T follicular helper cell (primary cell): Measurements from ENCODE around the gene FYB2.

Source experiments
- DNase-seq: peaks from one replicate; pipeline ENCODE4 v3.0.0-alpha.2; 2020; ENCODE audit warnings: low read depth

FYB2 gene

DNA sequence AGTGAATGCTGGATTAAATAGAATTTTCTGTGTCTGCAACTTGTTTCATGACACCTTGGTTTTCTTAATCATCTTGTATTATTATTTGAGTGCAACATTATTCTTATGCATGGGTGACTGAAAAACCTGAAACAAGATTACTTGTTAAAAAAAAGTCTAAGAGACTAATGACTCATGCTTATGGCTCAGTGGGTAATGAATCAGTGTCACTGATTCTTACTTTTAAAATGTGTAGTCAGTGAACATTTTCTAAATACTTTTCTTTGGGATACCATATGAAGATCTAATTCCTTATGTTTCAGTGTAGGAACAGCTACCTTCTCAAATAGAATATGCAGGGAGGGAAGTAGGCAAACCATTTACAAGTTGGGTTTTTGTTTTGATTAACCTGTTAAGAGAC lies 108.6 kb downstream of the FYB2 start:
- no peak for DNase-seq

DNA sequence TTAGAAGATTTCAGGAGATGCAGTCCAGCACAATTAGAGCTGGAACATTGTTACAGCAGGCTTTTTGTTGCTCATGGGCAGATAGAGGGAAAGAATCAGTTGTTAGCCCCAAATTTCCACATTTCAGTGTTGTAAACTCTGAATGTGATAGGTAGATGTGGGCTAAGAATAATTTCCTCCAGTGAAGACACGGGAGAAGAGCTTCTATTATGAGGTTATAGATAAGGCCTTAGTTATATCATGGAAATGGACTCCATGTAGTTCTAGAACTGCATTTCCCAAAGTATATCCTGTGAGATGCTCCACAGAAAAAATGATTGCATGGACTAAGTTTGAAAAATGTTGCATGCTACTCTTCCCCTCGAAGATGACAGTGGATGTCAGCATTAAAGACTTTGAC lies 109.2 kb downstream of the FYB2 start:
- no peak for DNase-seq

DNA sequence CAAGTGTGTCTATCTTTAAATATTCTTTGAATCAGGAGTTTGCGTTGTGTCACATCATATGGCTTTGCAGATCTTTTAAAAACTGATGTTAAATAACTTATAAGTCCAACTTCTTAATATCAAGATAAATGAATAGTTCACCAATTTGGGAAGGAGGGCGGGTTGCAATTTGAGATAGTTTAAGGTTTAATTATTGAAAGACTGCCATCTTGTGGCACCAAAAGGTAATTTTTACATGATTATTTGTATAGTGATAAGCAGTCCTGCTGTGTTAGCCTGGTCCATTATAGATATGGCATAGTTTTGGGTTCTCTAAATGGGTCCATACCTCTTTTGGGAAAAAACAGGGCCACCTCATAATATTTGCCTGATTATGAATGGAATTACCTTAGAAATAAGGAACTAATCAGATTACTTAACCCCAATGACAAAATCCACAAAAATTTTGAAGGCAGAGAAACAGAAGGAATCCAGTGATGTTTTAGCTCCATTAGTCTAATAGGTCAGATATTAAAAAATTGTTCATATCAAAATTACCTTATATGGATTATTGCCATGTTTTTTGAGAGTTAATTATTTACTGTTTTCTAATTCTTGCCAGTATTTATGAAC lies 109.8 kb downstream of the FYB2 start:
- no peak for DNase-seq

DNA sequence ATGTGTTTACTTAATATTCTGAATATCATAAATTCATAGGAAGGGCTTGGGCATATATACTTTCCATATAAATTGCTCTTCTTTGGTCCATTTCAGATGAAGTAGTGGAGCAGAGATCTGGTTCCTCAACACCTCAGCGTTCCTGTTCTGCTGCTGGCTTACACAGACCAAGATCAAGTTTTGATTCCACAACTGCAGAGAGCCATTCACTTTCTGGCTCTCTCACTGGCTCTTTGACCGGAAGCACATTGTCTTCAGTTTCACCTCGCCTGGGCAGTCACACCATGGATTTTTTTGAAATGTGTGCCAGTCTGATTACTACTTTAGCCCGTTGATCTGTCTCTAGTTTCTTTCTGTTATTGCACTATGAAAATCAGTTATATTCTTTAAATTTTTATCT lies 111.8 kb downstream of the FYB2 start:
- DNase-seq: no peak

DNA sequence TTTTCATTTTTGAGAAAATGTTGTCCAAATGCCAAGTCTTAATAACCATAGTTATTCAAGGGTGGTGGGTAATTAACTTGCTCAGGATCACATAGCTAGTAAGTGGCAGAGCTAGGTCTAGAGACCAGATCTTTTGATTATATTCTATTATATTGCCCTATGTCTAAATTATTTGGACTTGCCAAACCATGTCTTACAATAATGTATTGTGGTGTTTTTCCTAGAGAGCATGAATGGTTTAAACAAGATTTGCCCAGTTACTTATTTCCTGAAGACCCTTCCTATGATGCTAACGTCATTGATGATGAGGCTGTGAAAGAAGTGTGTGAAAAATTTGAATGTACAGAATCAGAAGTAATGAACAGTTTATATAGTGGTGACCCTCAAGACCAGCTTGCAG lies 115.5 kb downstream of the FYB2 start:
- no peak for DNase-seq

DNA sequence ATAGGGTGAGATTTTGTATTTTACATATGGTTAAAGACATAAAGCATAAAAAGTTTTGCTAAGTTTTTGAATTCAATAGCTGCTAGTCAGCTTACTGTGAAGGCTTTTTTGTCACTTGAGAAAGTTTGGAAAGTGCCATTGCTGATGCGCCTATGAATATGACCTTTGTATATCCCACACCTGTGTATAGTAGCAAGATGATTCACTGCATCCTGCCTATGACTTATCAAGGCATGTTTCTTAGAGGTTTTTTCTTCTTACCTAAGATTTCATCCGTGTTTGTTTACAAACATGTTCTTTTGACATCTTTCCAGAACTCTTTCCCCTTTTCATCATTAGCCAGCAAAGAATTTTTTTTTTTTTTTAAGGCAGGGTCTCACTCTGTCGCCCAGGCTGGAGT lies 122.5 kb downstream of the FYB2 start:
- DNase-seq: no peak

DNA sequence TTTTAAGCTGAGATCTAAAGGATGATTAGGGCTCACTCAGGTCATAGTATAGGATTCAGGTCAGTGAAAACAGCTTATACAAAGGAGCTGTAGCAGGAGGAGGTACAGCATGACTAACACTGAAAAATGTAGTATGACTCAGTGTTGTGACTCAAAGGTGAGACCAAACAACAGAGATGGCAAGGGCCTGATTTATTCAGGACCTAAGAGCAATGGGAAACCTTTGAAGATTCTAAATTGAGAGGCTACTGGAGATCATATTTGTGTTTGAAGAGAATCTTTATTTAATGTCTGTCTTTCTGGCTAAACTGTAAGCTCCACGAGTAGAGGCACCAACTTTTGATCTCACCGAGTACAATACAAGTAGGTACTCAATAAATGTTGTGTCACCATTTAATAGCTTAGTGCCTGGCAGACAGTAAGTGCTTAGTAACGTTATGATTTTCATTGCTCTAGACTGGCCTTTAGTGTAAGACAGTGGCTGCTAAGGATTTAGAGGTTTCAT lies 130.6 kb downstream of the FYB2 start:
- no peak for DNase-seq

DNA sequence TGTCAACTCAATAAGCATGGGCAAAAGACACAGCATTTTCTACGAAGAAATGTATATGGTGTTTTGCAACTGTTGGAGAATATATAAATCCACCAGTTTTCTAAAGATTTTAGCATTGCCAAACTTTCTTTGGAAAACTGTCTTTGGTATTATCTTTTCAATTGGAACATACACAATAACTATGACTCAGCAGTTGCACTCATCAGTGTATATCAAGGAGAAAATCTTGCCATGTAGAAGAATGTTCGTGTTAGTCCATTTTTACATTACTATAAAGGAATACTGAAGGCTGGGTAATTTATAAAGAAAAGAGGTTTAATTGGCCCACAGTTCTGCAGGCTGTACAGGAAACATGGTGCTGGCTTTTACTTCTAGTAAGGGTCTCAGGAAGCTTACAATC lies 133.0 kb downstream of the FYB2 start:
- no peak for DNase-seq

DNA sequence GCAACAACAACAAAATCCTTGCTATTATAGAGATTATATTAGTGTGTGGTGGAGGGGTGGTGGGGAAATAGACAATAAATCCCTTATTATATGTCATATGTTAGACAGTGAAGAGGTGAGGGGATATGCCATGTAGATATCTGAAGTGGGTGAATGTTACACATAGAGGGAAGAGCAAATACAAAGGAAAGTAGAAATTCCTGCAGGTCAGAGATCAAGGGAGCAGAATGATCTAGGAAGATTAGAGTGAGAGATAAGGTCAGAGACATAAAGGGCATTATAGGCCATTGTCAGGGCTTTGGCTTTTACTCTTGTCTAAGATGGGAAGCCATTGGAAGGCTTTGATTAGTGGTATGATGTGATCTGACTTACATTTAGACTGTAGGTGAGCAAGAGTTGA lies 135.6 kb downstream of the FYB2 start:
- no peak for DNase-seq

DNA sequence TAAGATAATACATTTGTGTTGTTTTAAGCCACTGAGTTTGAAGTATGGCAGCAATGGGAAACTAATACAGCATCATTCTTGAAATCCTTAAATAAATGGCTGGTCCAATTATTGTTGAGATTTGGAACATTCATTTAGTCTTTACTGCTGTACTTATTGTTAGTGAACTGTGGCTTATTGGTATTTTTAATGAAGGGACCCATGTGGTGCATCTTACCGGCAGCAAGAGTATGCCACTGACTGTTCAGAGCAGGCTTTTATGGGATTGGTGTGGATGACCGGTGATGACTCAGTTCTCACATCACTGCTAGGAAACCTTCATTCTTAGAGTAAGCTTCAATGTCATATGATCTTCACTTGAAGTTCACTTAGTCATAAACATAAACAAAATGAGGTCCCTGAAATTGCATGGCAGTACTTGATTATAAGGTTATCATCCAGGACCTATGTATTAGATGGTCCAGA lies 142.6 kb downstream of the FYB2 start:
- no peak for DNase-seq

DNA sequence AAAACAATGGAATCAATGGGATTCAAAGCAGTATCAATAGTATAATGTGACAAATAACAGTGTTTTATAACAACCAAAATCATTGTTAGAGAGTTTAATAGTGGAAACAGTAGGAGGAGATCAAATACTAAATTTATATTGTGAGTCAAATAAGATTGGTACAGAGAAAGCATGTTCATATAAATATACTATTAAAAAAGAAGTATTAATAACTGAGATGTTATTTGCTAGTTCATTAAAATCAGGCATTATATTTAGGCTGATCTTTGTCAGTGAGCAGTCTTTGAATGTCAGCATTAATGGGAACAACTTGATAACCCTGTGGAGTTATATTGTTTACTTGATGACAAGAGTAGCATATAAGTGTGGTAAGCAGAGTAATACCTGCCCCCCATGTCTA lies 143.4 kb downstream of the FYB2 start:
- no peak for DNase-seq

DNA sequence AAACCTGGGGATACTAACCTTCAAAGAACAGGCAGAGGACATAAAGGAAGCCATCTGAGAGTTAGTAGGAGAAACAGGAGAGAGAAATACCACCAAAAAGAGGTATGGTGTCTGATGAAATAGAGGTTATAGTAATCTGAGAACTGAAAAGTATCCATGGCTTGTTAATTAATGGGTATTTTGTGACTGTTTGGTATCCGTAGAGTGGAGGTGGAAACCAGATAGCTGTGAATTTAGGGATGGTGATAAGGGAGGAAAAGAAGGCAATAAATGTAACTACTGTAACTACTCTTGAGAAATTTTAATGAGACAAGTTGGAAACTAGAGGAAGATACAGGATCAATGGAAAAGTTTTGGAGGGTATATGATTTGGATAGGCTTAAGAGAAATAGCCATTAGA lies 146.6 kb downstream of the FYB2 start:
- no peak for DNase-seq

DNA sequence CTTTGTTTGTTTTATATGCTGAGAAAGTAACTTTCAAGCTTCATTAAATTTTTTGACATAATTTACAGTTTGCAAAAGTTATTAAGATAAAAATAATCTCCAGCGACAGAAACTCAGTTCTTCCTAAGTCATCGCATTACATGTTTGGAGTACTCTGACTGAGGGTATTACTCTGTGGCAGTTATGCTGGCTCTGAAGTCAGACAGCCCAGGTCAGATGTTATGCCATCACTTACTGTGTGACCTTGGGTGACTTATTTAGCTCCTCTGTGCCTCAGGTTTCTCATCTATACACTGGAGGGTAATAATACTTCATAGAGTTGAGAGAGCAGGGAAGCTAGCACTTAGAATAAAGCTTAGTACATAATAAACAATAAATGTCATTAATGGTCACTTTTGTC lies 147.7 kb downstream of the FYB2 start:
- no peak for DNase-seq

DNA sequence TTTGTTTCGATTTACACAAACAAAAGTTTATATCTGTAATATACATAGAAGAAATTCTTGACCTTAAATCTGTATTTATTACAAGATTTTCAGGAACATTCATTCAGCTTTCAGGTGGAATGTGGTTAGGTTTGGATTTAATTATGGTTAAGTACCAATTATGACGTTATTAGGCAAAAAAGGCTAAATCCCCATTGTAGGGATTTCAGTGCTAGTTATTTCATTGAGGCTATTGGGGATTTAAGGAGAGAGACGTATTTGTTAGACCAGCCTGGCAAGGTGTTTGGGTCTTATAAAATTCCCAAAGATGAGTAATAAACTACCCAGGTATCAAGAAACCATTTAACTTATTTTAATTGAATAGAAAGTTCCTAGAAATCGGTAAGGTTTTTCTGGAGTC lies 148.1 kb downstream of the FYB2 start:
- DNase-seq: no peak

DNA sequence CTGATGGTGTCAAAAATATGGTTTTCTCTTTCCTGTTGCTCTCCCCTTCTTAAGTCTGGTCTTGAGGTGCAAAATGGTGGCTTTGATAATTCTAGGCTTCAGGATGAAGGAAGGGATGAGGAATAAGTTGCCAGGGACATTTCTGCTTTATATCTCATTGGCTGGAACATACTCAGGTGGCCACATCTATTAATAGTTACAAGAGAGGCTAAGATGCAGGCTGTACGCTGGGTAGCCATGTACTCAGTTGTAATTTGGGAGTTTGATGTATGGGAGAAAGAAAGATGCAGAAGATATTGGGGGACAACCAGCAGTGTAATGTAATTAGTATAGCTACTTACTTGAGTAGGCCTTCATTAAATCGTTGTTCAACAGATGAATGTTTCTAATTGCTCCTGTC lies 148.9 kb downstream of the FYB2 start:
- DNase-seq: no peak
